ENCODE results near the gene EMID1.

Gene EMID1

GRCh38 chr22:29300467-29300806 lies 94.7 kb downstream of the EMID1 start:
- Histone ChIP-seq H3K9ac (no peak overlapping the region), H3K4me2 (no peak overlapping the region), H3K4me3 (IDR thresholded peaks at IDR 0.05; ENCODE audit: insufficient read depth, low read depth, low read length) (no peak overlapping the region), H3K36me3 (ENCODE audit: insufficient read depth) (peaks cover 17% of the 10 kb centered on the region; the same call in 1 of the 2 replicates), H4K20me1 (ENCODE audit: insufficient read depth) (no peaks in the 10 kb centered on the region), H3K27ac (no peak overlapping the region), H3K27me3 (ENCODE audit: insufficient read depth, low read depth) (no peaks in the 10 kb centered on the region), H2AFZ (ENCODE audit: low read depth) (no peak overlapping the region), H3K79me2 (ENCODE audit: insufficient read depth, low read depth) (peaks cover 5% of the 10 kb centered on the region; the same call in 1 of the 2 replicates), H3K4me1 (ENCODE audit: low read depth, poor library complexity, severe bottlenecking) (no peaks in the 10 kb centered on the region)
- no peak for TF ChIP-seq CTCF (conservative IDR thresholded peaks at IDR 0.05; ENCODE audit: low read depth, low read length)

GRCh38 chr22:29300807-29301601 lies 95.3 kb downstream of the EMID1 start:
- H2AFZ ChIP-seq (ENCODE audit: low read depth) = no peak overlapping the region
- H3K27me3 ChIP-seq (ENCODE audit: insufficient read depth, low read depth) = no peaks in the 10 kb centered on the region
- H3K4me1 ChIP-seq (ENCODE audit: low read depth, poor library complexity, severe bottlenecking) = no peaks in the 10 kb centered on the region
- no peak overlapping the region for H3K4me3 ChIP-seq (IDR thresholded peaks at IDR 0.05; ENCODE audit: insufficient read depth, low read depth, low read length)
- no peaks in the 10 kb centered on the region for H4K20me1 ChIP-seq (ENCODE audit: insufficient read depth)
- H3K4me2 ChIP-seq = no peak overlapping the region
- no peak overlapping the region for H3K9ac ChIP-seq
- TF ChIP-seq CTCF (conservative IDR thresholded peaks at IDR 0.05; ENCODE audit: low read depth, low read length) = no peak
- H3K36me3 ChIP-seq (ENCODE audit: insufficient read depth) = peaks cover 16% of the 10 kb centered on the region; the same call in 1 of the 2 replicates
- H3K27ac ChIP-seq = no peak overlapping the region
- no peaks in the 10 kb centered on the region; the same call in 1 of the 2 replicates for H3K79me2 ChIP-seq (ENCODE audit: insufficient read depth, low read depth)

GRCh38 chr22:29301716-29302401 lies 96.2 kb downstream of the EMID1 start:
- no peaks in the 10 kb centered on the region for H3K79me2 ChIP-seq (ENCODE audit: insufficient read depth, low read depth)
- no peaks in the 10 kb centered on the region for H3K4me1 ChIP-seq (ENCODE audit: low read depth, poor library complexity, severe bottlenecking)
- TF ChIP-seq CTCF (conservative IDR thresholded peaks at IDR 0.05; ENCODE audit: low read depth, low read length) = no peak
- H2AFZ ChIP-seq (ENCODE audit: low read depth) = no peak overlapping the region
- no peaks in the 10 kb centered on the region for H4K20me1 ChIP-seq (ENCODE audit: insufficient read depth)
- H3K27ac ChIP-seq = no peak overlapping the region
- H3K4me2 ChIP-seq = no peak overlapping the region
- H3K36me3 ChIP-seq (ENCODE audit: insufficient read depth) = peaks cover 9% of the 10 kb centered on the region; the same call in 1 of the 2 replicates
- H3K27me3 ChIP-seq (ENCODE audit: insufficient read depth, low read depth) = no peaks in the 10 kb centered on the region
- H3K4me3 ChIP-seq (IDR thresholded peaks at IDR 0.05; ENCODE audit: insufficient read depth, low read depth, low read length) = no peak overlapping the region
- H3K9ac ChIP-seq = no peak overlapping the region

GRCh38 chr22:29302402-29302680 lies 96.6 kb downstream of the EMID1 start:
- H3K9ac ChIP-seq = no peak overlapping the region
- no peak overlapping the region for H3K4me2 ChIP-seq
- no peaks in the 10 kb centered on the region for H3K4me1 ChIP-seq (ENCODE audit: low read depth, poor library complexity, severe bottlenecking)
- no peaks in the 10 kb centered on the region for H3K27me3 ChIP-seq (ENCODE audit: insufficient read depth, low read depth)
- H4K20me1 ChIP-seq (ENCODE audit: insufficient read depth) = no peaks in the 10 kb centered on the region
- no peak for TF ChIP-seq CTCF (conservative IDR thresholded peaks at IDR 0.05; ENCODE audit: low read depth, low read length)
- H3K4me3 ChIP-seq (IDR thresholded peaks at IDR 0.05; ENCODE audit: insufficient read depth, low read depth, low read length) = no peak overlapping the region
- no peak overlapping the region for H3K27ac ChIP-seq
- H2AFZ ChIP-seq (ENCODE audit: low read depth) = no peak overlapping the region
- H3K79me2 ChIP-seq (ENCODE audit: insufficient read depth, low read depth) = no peaks in the 10 kb centered on the region
- peaks cover 9% of the 10 kb centered on the region; the same call in 1 of the 2 replicates for H3K36me3 ChIP-seq (ENCODE audit: insufficient read depth)
